Naive thymus-derived CD8-positive, alpha-beta T cell (primary cell): Measurements from ENCODE around the gene NR5A1. TPM values are rescaled to one million over a fixed set of nuclear protein-coding genes. Genes with fewer than 3 reads are reported as not detected.

ENCODE experiments used
- ATAC-seq, 2 donors: fragments of 150-1000 bp; cut with Tn5 transposase in 1 of 2; sonication (Bioruptor Pico), chemical (Tn5 transposase) in 1 of 2; 1 replicate in 1 of 2; 2 replicates in 1 of 2; pipeline ENCODE4 v1.10.0; 2021; ENCODE audit warnings: mild to moderate bottlenecking in 2 of 2, moderate library complexity in 2 of 2
- POLR2A ChIA-PET: fragments of 350-600 bp; sonication (Branson Sonifier 250); formaldehyde crosslinking; loops from one replicate; lab custom pipeline; 2021; ENCODE audit warnings: antibody characterized with exemption; lab: Charles Lee
- DNase-seq, 10 donors: peaks; one replicate each; pipeline versions ENCODE4 v3.0.0 to v3.0.0-alpha.2; 2020 to 2022
- H3K27ac Mint-ChIP-seq, 10 donors: one replicate each; pipeline ENCODE4 v1.8.0; 2020 to 2022; ENCODE audit warnings: mild to moderate bottlenecking in 10 of 10, mixed read lengths in 10 of 10, moderate library complexity in 4 of 10, inconsistent platforms in 1 of 10
- H3K27me3 Mint-ChIP-seq, 5 donors: one replicate each; pipeline ENCODE4 v1.8.0; 2021 to 2022; ENCODE audit warnings: mixed read lengths in 5 of 5
- H3K36me3 Mint-ChIP-seq, 3 donors: one replicate each; pipeline ENCODE4 v1.8.0; 2020 to 2022; ENCODE audit warnings: mixed read lengths in 3 of 3, mild to moderate bottlenecking in 2 of 3, inconsistent platforms in 1 of 3
- H3K4me1 Mint-ChIP-seq, 4 donors: one replicate each; pipeline ENCODE4 v1.8.0; 2021 to 2022; ENCODE audit warnings: mixed read lengths in 4 of 4
- H3K4me3 Mint-ChIP-seq, 10 donors: one replicate each; pipeline ENCODE4 v1.8.0; 2020 to 2022; ENCODE audit warnings: mild to moderate bottlenecking in 10 of 10, mixed read lengths in 10 of 10, moderate library complexity in 6 of 10, inconsistent platforms in 1 of 10
- H3K9me3 Mint-ChIP-seq, 9 donors: one replicate each; pipeline ENCODE4 v1.8.0; 2020 to 2022; ENCODE audit warnings: mixed read lengths in 9 of 9, mild to moderate bottlenecking in 3 of 9, inconsistent platforms in 1 of 9, moderate library complexity in 1 of 9
- polyA plus RNA-seq, 3 donors: library from polyadenylated mRNA; unstranded; fragments of 300-500 nt; fragmentation: Illumina TruSeq; gene quantifications; one replicate each; pipeline ENCODE4 v1.2.3, GENCODE V29; 2021
- total RNA-seq, 8 experiments: library from RNA in 2 of 8; stranded (reverse) in 2 of 8; gene quantifications; one replicate each; pipeline ENCODE4 v1.2.3 and lab custom pipeline; 2021 to 2026

Gene NR5A1
- total and polyA plus RNA-seq, 5 experiments from 2014 or later = not detected

DNA sequence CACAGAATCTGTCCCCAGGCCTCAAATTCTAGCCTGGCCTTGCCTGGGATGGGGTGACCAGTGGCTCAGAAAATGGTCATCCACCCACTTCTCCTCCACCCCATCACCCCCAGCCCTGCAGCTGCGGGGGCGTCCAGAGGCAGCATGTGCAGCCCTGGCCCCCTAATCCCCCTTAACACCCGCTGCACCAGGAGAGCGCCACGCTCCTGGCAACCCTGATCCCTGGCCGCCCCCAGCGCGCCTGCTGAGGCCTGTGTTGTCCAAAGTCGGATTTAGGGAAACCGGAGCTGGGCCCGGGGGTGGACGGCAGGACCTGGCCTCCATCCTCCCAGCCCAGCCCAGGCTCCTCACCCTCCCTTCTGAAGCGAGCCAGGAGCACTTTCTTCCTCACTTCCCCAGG is 22.0 kb downstream of the NR5A1 start:
- Mint-ChIP-seq H3K9me3 (no peaks in the 10 kb centered on the region), H3K27me3 (peaks cover 0 to 2% (median under 1%) of the 10 kb centered on the region in 5 donors), H3K4me1 (no peaks in the 10 kb centered on the region), H3K27ac (peak overlapping the region in 1 of 10 donors; percentile 33), H3K4me3 (no peak overlapping the region), H3K36me3 (no peaks in the 10 kb centered on the region)
- DNase-seq (no peak), ATAC-seq (no peak)
- POLR2A ChIA-PET = no interaction called here

DNA sequence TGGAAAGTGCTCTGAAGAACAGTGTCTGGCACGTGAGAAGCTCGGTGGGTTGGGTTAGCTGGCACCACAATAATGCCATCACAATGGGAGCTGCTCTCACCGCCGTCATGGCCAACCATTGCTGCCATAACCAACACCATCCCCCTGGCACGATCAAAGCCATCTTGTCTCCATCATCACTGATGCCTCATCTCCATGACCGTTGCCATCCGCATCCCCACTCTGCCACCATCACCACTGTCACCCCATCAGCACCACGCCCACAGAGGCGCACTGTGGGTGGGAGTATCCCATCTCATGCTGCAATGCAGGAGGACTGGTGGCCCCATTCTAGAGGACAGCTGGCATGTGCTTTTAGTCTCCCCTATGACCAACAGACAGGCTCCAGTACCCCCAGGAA is 23.7 kb downstream of the NR5A1 start:
- ATAC-seq = no peak
- Mint-ChIP-seq H3K27ac (peak overlapping the region in 1 of 10 donors; percentile 59), H3K4me1 (no peaks in the 10 kb centered on the region), H3K9me3 (no peaks in the 10 kb centered on the region), H3K4me3 (no peak overlapping the region), H3K36me3 (no peaks in the 10 kb centered on the region), H3K27me3 (peaks cover 2 to 18% (median 3%) of the 10 kb centered on the region in 5 donors)
- POLR2A ChIA-PET = no interaction called here
- no peak for DNase-seq

DNA sequence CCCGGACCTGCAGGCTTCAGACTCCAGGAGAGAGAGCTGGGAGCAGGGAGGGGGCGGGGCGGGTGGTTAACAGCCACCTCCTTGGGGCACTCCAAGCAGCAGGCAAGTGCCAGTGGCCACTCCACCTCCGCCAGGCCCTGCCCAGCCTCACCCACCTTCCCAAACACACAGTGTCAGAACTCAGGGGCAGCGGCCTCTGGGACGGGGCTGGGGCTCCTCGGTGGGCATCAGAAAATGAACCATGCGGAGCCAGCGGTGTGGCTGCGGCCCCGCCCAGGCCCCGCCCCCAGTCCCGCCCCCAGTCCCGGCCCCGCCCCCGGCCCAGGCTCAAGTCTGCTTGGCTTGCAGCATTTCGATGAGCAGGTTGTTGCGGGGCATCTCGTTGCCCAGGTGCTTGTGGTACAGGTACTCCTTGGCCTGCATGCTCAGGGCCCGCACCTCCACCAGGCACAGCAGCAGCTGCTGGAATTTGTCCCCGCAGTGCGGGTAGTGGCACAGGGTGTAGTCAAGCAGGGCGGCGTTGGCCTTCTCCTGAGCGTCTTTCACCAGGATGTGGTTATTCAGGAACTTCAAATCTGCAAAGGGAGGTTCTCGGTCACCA is 24.7 kb downstream of the NR5A1 start:
- Mint-ChIP-seq H3K27ac (no peak overlapping the region), H3K27me3 (peaks cover 4 to 23% (median 5%) of the 10 kb centered on the region in 5 donors), H3K4me1 (no peaks in the 10 kb centered on the region), H3K9me3 (no peaks in the 10 kb centered on the region), H3K36me3 (peaks cover 0 to 2% (median 0%) of the 10 kb centered on the region in 3 donors), H3K4me3 (no peak overlapping the region)
- DNase-seq (no peak), ATAC-seq (no peak)
- POLR2A ChIA-PET = no interaction called here

DNA sequence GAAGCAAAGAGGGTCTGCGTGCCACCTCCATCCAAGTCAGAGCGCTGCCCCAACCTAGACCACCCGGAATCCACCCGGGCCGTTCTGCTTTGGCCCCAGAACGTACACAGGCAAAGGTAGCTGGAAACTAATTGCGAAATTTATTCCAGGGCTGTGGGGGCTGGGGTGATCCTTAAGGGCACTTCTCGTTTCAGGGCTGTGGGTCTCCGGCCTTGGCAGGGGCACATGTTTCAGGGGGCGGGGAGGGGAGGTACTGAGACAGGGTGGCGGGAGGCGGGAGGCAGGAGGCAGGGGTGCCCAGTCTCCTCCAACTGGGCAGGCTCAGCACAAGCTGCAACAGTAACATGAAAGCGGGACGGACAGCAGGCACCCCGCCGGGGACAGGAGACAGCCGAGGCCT is 26.1 kb downstream of the NR5A1 start:
- Mint-ChIP-seq H3K4me1 (no peaks in the 10 kb centered on the region), H3K4me3 (no peak overlapping the region), H3K27me3 (peaks cover 4 to 34% (median 10%) of the 10 kb centered on the region in 5 donors), H3K27ac (no peak overlapping the region), H3K36me3 (peaks cover 0 to 2% (median 0%) of the 10 kb centered on the region in 3 donors), H3K9me3 (no peaks in the 10 kb centered on the region)
- no peak for ATAC-seq
- POLR2A ChIA-PET = no interaction called here
- DNase-seq = no peak

DNA sequence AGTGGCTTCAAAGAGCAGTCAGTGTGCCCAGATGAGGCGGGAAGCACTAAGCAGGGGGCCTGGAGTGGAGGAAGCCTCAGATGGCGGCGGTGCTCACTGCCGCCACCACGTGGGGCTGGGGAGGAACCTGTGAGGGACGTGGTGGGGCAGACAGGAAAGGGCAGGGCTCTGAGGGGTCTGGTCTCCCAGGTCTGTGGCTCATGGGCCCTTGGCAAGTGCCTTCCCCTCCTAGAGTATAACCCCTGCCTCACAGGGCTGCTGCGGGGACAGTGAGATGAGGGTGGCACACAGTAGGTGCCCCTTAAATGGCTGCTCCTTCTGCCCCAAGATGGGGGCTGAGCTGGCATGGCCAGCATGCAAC is 26.6 kb downstream of the NR5A1 start:
- ATAC-seq (peak in 1 of 2 donors; percentile 43), DNase-seq (no peak)
- peaks cover 4 to 37% (median 11%) of the 10 kb centered on the region in 5 donors for H3K27me3 Mint-ChIP-seq
- POLR2A ChIA-PET = no interaction called here
- H3K9me3 Mint-ChIP-seq = no peaks in the 10 kb centered on the region
- peaks cover 0 to 2% (median 0%) of the 10 kb centered on the region in 3 donors for H3K36me3 Mint-ChIP-seq
- H3K4me3 Mint-ChIP-seq = no peak overlapping the region
- H3K27ac Mint-ChIP-seq = no peak overlapping the region
- H3K4me1 Mint-ChIP-seq = no peaks in the 10 kb centered on the region

DNA sequence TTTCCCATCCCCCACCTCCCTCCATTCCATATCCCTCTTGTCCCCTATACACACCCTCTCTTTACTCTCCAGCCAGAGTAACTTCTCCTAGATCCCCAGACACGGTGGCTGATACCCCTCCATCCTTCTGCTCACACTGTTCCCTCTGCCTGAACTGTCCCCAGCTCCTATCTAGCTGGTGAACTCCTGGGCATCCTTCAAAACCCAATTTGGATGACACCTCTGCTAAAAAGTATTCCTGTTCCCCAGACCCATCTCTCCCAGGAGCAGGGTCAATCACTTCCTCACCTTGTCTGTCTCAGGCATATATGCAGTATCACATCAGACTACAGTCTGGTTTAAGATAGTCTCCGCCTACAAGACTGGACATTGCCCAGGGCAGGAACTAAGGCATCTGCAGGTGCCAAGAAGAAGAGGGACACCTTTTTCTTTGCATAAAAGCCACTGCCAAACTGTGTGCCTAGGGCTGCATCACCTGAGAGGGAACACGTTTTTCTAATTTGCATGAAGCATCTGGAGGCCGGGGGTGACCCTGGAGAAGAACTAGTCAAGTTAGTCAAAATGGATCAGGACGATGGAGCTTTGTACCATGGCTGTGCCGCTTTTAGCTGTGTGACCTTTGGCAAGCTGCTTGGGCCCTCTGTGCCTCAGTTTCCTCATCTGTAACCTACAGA is 27.1 kb downstream of the NR5A1 start:
- H3K4me3 Mint-ChIP-seq = peak overlapping the region in 1 of 10 donors; percentile 6
- ATAC-seq = no peak

DNA sequence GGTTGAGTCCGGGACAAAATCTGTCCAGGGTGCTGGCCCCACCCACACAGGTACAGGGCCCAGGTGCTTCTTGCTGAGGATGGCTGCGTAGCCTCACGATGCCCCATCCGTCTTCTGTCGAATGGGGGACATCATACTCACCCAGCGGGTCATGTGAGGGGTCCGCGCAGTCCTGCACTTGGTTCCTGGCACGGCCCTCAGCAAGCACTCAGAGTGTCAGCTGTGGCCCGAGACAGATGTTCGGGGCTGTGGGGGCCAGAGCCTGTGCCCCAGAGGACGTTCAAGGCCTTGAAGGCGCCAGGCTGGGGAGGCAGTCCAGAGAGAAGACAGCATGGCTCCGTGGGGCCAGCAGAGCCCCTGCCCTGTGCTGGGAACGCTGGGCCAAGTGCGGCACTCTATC is 27.8 kb downstream of the NR5A1 start:
- POLR2A ChIA-PET = no interaction called here
- ATAC-seq (no peak), DNase-seq (no peak)
- Mint-ChIP-seq H3K27me3 (peaks cover 4 to 45% (median 18%) of the 10 kb centered on the region in 5 donors), H3K4me1 (no peaks in the 10 kb centered on the region), H3K36me3 (peaks cover 0 to 2% (median 0%) of the 10 kb centered on the region in 3 donors), H3K4me3 (no peak overlapping the region), H3K9me3 (no peaks in the 10 kb centered on the region), H3K27ac (no peak overlapping the region)

More for the DNA sequence above, 27.1 kb downstream of the NR5A1 start:
- H3K9me3 Mint-ChIP-seq = no peaks in the 10 kb centered on the region
- POLR2A ChIA-PET = no interaction called here
- H3K27ac Mint-ChIP-seq = no peak overlapping the region
- no peak for DNase-seq
- H3K27me3 Mint-ChIP-seq = peaks cover 4 to 40% (median 14%) of the 10 kb centered on the region in 5 donors
- peaks cover 0 to 2% (median 0%) of the 10 kb centered on the region in 3 donors for H3K36me3 Mint-ChIP-seq
- H3K4me1 Mint-ChIP-seq = no peaks in the 10 kb centered on the region

DNA sequence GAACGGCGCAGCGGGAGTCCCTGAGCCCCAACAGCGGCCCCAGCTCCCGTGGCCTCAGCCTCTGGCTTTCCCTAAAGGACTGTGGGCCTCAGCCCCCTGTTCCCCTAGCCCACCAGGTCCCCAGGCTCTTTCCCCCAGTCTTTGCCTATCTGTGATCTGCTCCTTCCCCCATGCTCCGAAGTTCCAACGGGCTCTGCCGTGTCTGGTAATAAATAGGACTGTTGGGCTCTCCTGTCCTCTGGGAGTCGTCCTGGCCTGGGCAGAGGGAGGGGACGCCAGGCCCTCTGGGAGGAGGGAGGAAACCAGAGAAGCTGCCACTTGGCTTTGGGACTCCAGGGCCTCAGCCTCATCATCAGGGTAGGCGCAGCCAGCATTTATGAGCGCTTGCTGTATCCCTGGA is 28.8 kb downstream of the NR5A1 start:
- H3K27ac Mint-ChIP-seq = no peak overlapping the region
- H3K36me3 Mint-ChIP-seq = peaks cover 0 to 2% (median 0%) of the 10 kb centered on the region in 3 donors
- H3K9me3 Mint-ChIP-seq = no peaks in the 10 kb centered on the region
- POLR2A ChIA-PET = no interaction called here
- H3K27me3 Mint-ChIP-seq = peaks cover 6 to 55% (median 27%) of the 10 kb centered on the region in 5 donors
- H3K4me1 Mint-ChIP-seq = peaks cover 0 to 2% (median 0%) of the 10 kb centered on the region in 4 donors
- ATAC-seq = no peak
- no peak for DNase-seq
- H3K4me3 Mint-ChIP-seq = peak overlapping the region in 1 of 10 donors; percentile 15

DNA sequence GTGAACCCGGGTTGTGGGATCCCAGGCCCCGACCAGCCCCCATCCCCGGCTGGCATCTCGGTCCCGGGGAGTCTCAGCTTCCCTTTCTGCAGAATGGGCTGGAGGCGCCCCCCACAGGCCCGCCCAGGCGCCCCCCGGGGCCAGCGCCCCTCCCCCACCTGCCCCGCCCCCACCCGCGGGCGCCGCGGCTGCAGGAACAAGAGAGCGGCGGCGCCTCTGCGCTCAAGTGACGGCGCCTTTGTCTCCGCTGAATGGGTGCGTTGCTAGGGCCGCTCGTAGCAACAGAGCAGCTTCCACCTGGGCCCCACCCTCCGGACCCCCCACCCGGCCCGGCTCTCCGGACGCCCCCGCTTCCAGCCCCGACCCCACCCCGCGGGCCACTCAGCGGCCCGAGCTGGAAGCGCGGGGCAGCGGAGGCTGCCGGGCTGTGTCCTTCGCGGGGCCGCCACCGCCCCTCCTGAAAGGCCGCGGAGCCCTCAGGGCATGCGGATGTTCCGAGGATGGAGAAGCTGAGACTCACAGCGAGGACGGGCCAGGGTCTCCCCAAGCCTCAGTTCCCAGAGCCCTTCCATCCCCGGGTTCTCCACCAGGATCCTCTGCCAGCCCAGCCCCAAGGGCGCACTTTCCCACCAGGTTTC is 29.4 kb downstream of the NR5A1 start:
- peak in 1 of 2 donors; percentile 25 for ATAC-seq
- H3K4me3 Mint-ChIP-seq = peak overlapping the region in 1 of 10 donors; percentile 15
- no peak overlapping the region for H3K27ac Mint-ChIP-seq
- H3K9me3 Mint-ChIP-seq = no peaks in the 10 kb centered on the region
- H3K36me3 Mint-ChIP-seq = peaks cover 0 to 2% (median 0%) of the 10 kb centered on the region in 3 donors
- H3K4me1 Mint-ChIP-seq = peaks cover 0 to 2% (median 0%) of the 10 kb centered on the region in 4 donors
- H3K27me3 Mint-ChIP-seq = peaks cover 6 to 61% (median 30%) of the 10 kb centered on the region in 5 donors
- DNase-seq = no peak
- POLR2A ChIA-PET = interaction anchor here (0.6 kb wide), 1 partner anchor 22 kb away, joined by 3 read pairs; no protein-coding TSS in a partner anchor

DNA sequence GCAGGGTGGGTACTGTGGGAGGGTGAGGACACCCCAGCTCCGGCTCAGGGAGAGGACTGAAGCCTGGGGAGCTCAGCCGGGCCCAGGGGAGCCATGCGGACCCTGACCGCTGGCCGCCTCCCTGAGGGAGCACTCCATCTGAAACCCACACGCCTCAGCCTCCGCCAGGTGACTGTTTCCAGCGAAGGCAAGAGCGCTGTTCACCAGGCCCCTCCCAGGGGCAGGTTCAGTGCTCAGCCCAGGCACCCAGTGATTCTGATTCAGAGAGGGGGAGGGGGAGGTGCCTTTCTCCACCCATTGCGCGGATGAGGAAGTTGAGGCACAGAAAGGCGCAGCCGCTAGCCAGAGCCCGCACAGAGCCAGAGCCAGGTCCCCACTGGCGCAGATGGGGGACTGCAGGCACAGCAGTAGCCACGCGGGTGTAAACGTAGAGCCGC is 30.0 kb downstream of the NR5A1 start:
- Mint-ChIP-seq H3K4me3 (no peak overlapping the region), H3K9me3 (no peaks in the 10 kb centered on the region)
- POLR2A ChIA-PET = no interaction called here

DNA sequence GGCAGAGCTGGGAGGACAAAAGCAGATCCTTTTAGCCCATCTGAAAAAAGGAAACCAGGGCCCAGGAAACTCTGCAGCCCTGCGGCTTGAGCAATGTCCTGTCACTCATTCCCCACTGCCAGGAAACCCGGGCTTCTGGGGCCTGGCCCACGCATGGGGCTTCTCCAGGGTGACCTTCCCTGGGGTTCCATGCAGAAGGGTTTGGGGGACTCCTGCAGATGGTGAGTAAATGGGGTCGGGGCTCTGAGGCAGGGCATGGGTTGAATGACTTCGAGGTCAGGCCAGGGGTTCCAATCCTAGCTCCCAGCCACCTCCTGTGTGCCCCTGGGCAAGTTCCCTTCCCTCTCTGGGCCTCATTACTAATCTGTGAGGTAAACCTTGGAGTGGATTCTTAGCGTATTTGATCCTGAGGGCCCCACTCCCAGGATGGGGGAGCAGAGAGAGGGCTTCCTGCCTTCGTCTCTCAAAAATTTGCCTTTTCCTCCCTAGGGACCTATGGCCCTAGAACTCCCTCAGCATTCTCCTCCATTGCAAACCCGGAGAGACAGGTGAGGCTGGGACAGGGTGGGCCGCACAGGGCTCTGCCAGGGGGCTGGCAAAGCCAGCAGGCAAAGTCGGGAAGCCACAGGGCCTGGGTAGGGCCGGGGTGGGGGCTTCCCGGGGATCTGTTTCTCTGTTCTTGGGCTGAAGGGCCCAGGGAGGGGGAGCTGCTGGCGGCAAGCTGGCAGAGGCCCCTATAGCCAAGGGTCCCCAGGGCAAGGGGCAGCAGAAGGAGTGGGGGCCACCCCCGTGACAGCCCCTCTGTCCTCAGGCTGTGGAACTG is 31.1 kb downstream of the NR5A1 start:
- H3K9me3 Mint-ChIP-seq = no peaks in the 10 kb centered on the region
- POLR2A ChIA-PET = no interaction called here

More for the DNA sequence above, 30.0 kb downstream of the NR5A1 start:
- peaks cover 0 to 2% (median 0%) of the 10 kb centered on the region in 3 donors for H3K36me3 Mint-ChIP-seq
- ATAC-seq = peak in 1 of 2 donors; percentile 23
- H3K4me1 Mint-ChIP-seq = peaks cover 0 to 2% (median 0%) of the 10 kb centered on the region in 4 donors
- H3K27ac Mint-ChIP-seq = no peak overlapping the region
- H3K27me3 Mint-ChIP-seq = peaks cover 6 to 67% (median 31%) of the 10 kb centered on the region in 5 donors
- no peak for DNase-seq

DNA sequence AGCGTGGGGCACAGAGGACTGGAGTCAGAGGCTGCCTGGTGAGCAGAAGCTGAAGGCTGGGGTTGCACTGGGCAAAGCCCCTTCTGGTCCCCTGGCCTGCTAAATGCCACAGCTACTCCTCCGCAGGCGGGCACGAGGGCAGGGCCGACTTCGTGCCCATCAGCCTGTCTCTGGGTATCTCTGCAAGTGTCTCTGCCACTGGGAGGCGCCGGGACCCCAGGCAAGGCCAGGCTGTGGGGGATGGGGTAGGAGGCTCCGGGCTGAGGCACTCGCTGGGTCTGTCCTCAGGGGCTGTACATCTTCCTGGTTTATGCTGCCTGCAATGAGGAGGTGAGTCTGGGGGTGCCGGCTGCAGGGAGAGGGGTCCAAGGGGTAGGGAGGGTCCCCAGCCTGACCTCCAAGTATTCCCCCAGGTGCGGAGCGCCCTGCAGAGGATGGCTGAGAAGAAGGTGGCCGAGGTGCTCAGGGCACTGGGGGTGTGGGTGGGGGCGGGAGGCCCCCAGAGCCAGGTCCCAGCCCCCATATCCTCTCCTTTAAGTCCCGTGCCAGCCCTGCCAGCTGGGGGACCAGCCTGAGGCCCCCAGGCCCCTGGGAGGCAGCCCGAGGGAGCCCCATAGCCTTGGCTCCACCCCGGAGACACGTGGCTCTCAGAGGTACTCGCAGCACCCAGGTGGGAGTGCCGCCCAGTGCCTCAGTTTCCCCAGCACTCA is 31.9 kb downstream of the NR5A1 start:
- DNase-seq = no peak

More for the DNA sequence above, 31.1 kb downstream of the NR5A1 start:
- DNase-seq (no peak), ATAC-seq (no peak)
- H3K4me1 Mint-ChIP-seq = peaks cover 0 to 2% (median 0%) of the 10 kb centered on the region in 4 donors
- peaks cover 0 to 2% (median 0%) of the 10 kb centered on the region in 3 donors for H3K36me3 Mint-ChIP-seq
- peaks cover 6 to 69% (median 31%) of the 10 kb centered on the region in 5 donors for H3K27me3 Mint-ChIP-seq
- no peak overlapping the region for H3K4me3 Mint-ChIP-seq
- H3K27ac Mint-ChIP-seq = no peak overlapping the region

More for the DNA sequence above, 31.9 kb downstream of the NR5A1 start:
- Mint-ChIP-seq H3K4me1 (peaks cover 0 to 2% (median 0%) of the 10 kb centered on the region in 4 donors), H3K9me3 (no peaks in the 10 kb centered on the region), H3K27me3 (peaks cover 6 to 67% (median 31%) of the 10 kb centered on the region in 5 donors), H3K36me3 (peaks cover 0 to 2% (median 0%) of the 10 kb centered on the region in 3 donors), H3K27ac (no peak overlapping the region), H3K4me3 (no peak overlapping the region)
- no peak for ATAC-seq
- POLR2A ChIA-PET = no interaction called here
